ENCODE results near the gene NUDT8. TPM values are rescaled to one million over a fixed set of nuclear protein-coding genes. Genes with fewer than 3 reads are reported as not detected.

Gene NUDT8
- total and polyA plus RNA-seq, 12 donors, result 1.9 to 40.6 (median 7.6) TPM

DNA sequence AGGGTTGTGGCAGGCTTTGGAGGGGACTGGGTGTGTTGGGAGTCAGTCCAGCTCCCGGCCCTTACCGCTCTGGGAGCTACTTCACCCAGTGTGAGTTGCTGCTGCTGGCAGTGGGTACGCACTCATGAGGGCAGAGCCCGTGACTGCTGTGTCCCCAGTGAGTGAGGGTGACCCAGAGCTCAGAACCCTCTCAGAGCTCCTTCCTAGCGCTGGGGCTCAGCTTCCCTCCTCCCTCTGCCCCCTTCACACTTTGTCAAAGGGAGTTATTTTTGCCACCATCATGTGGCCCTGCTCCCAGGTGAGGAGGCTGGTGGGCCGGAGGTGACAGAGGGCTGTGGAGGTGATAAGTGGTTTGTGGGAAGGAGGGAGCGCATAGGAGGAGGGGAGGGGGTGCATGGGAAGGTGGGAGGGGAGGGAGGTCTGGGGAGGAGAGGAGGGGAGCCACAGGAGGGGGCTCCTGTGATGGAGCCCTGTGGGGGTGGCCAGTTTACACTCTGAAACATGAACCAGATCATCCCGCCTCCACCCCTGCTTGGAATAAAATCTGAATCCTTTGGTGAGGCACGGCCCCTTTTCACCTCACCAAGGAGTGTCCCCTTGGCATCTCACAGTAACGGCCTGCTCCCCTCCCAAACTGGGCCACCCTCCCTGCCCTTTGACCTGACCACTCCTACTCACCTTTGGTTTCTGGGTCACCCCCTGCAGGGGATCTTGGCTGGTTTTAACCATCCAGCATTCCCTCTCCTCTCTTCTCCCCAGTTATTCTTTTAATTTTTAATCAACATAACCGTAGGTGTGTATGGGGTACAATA lies 13.1 kb downstream of the NUDT8 start:
- Histone ChIP-seq H3K4me3 (no peak overlapping the region), H3K36me3 (replicated peaks in 1 of 2) (peaks cover 0 to 8% of the 10 kb centered on the region in 2 donors), H3K27me3 (peaks cover 9% of the 10 kb centered on the region), H3K27ac (no peak overlapping the region), H3K9me3 (replicated peaks in 1 of 3) (no peaks in the 10 kb centered on the region), H3K4me1 (replicated peaks in 1 of 2) (no peaks in the 10 kb centered on the region)
- DNase-seq, result no peak
- no peak for TF ChIP-seq POLR2A (IDR thresholded peaks at IDR 0.05)
- TF ChIP-seq, protein P1, sequence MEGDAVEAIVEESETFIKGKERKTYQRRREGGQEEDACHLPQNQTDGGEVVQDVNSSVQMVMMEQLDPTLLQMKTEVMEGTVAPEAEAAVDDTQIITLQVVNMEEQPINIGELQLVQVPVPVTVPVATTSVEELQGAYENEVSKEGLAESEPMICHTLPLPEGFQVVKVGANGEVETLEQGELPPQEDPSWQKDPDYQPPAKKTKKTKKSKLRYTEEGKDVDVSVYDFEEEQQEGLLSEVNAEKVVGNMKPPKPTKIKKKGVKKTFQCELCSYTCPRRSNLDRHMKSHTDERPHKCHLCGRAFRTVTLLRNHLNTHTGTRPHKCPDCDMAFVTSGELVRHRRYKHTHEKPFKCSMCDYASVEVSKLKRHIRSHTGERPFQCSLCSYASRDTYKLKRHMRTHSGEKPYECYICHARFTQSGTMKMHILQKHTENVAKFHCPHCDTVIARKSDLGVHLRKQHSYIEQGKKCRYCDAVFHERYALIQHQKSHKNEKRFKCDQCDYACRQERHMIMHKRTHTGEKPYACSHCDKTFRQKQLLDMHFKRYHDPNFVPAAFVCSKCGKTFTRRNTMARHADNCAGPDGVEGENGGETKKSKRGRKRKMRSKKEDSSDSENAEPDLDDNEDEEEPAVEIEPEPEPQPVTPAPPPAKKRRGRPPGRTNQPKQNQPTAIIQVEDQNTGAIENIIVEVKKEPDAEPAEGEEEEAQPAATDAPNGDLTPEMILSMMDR (IDR thresholded peaks at IDR 0.05), result no peak
- intact Hi-C loops (cut with DNase I), result no loop called here
- 33 to 38% (median 36%) methylated on average over 5 to 11 of the region's 11 CpGs for WGBS, 4 donors

DNA sequence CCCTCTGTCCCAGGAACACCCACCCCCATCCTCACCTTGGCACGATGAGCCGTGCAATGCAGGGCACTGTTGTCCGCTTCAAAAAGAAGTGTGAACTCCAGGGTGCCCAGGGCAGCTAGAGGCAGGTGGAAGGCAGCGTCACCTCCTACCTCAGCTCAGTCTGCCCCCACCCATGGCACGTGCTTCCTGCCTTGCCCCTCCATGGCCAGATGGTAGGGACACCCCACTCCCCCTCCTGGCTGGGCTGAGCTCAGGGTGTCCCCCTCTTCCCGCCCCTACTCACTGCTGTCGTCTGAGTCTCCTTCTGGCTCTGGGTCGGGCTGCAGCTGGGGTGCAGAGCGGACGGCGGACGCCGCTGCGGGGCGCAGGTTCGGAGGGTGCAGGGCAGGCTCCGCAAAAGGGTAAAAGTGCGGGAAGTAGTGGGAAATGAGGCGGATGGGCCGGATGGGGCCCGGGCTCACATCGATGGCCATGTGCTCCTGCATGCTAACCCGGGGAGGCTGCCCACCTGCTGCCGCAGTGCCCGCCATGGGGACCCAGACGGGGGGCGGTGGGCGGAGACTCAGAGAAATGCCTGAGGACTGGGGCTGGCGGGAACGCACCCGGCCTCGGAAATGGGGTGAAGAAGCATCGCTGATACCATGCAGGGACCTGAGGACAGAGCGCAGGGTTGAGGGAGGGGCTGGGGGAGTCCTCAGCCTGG lies 13.9 kb downstream of the NUDT8 start:
- peaks cover 0 to 16% of the 10 kb centered on the region in 2 donors for H3K36me3 ChIP-seq (replicated peaks in 1 of 2)
- intact Hi-C loops (cut with DNase I), result no loop called here
- no peaks in the 10 kb centered on the region for H3K4me1 ChIP-seq (replicated peaks in 1 of 2)
- H3K4me3 ChIP-seq, result no peak overlapping the region
- no peaks in the 10 kb centered on the region for H3K9me3 ChIP-seq (replicated peaks in 1 of 3)
- no peak for TF ChIP-seq POLR2A (IDR thresholded peaks at IDR 0.05)
- TF ChIP-seq, protein P1 (IDR thresholded peaks at IDR 0.05), result no peak
- 22 to 46% (median 26%) methylated on average over 31 to 34 of the region's 34 CpGs for WGBS, 4 donors
- no peak for DNase-seq
- no peak overlapping the region for H3K27ac ChIP-seq
- H3K27me3 ChIP-seq, result peaks cover 9% of the 10 kb centered on the region

DNA sequence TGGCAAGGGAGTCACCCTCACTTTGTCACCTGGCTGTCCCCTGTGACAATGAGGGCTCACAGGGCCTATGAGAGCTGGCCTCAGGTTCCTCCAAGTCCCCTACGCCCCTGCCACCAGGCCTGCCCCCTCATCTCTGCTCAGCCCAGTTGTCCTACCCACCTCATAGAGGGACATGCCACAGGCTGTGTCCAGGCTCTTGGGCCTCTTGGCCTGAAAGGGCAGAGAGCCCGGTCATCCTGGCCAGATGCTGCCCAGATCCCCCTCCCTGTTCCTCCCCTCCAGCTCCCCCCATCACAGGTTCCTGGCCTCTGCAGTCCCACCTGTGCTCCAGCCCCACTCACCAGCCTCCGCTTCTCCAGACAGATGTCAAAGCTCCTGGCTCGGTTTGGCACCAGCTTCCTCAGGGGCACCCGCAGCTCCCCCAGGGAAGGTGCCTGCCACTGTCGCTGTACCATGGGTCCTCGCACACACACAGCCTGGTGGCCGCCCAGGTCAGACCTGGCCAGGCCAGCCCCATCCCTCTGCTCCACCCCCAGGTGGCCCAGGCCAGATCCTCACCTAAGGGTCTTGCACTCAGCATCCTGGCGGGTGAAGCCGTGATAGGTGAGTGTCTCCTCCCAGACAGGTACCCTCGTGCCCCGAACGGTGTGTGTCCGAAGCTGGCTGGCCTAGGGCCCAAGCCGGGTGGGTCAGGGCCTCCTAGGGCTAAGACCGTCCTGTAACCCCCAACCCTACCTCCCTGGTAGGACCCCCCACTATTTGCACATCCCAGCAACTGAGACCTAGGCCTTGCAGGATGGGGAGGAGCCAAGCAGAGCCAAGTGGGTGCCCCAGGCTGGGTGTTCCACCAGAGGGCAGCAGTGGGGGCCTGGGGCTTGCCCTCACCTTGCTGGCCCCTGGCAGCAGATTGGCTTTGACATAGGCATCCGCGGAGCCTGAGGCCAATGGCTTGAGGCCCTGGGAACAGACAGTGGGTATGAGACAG lies 14.7 kb downstream of the NUDT8 start:
- Histone ChIP-seq H3K4me1 (replicated peaks in 1 of 2) (no peaks in the 10 kb centered on the region), H3K27me3 (peaks cover 9% of the 10 kb centered on the region), H3K27ac (peak overlapping the region in 1 of 5 donors; percentile 11), H3K4me3 (no peak overlapping the region), H3K36me3 (replicated peaks in 1 of 2) (peaks cover 0 to 24% of the 10 kb centered on the region in 2 donors), H3K9me3 (replicated peaks in 1 of 3) (no peaks in the 10 kb centered on the region)
- 73 to 77% (median 75%) methylated on average over 3 to 18 of the region's 18 CpGs for WGBS, 4 donors
- TF ChIP-seq, protein P1 (IDR thresholded peaks at IDR 0.05), result peak in 5 of 6 experiments; percentile 26 to 45 (median 37)
- TF ChIP-seq POLR2A (IDR thresholded peaks at IDR 0.05), result no peak
- DNase-seq, result peak in 3 of 7 donors; percentile 24 to 61 (median 55)
- intact Hi-C loops (cut with DNase I), result no loop called here

Measured in adrenal gland (tissue), 12 donors.